ENCODE results near the gene ARHGEF16.

The ARHGEF16 gene

GRCh38 chr1:3479511-3480368 lies 25.3 kb downstream of the ARHGEF16 start:
- H3K9me3 ChIP-seq (ENCODE audit: control insufficient read depth, insufficient read depth, low read length): no peaks in the 10 kb centered on the region
- H3K27ac ChIP-seq (ENCODE audit: low read depth, low read length): no peak overlapping the region
- H3K27me3 ChIP-seq (ENCODE audit: control insufficient read depth, insufficient read depth, low read length): no peaks in the 10 kb centered on the region
- H3K4me3 ChIP-seq (ENCODE audit: low read depth, low read length): no peak overlapping the region
- H3K9ac ChIP-seq (ENCODE audit: low read depth, low read length): no peak overlapping the region
- H3K36me3 ChIP-seq (ENCODE audit: control insufficient read depth, insufficient read depth, low read length): peaks cover 25% of the 10 kb centered on the region
- no peaks in the 10 kb centered on the region for H3K4me1 ChIP-seq (ENCODE audit: control insufficient read depth, insufficient read depth, low read length)

GRCh38 chr1:3480369-3480719 lies 25.9 kb downstream of the ARHGEF16 start:
- Histone ChIP-seq H3K4me1 (ENCODE audit: control insufficient read depth, insufficient read depth, low read length) (no peaks in the 10 kb centered on the region), H3K9me3 (ENCODE audit: control insufficient read depth, insufficient read depth, low read length) (no peaks in the 10 kb centered on the region), H3K27ac (ENCODE audit: low read depth, low read length) (no peak overlapping the region), H3K27me3 (ENCODE audit: control insufficient read depth, insufficient read depth, low read length) (no peaks in the 10 kb centered on the region), H3K36me3 (ENCODE audit: control insufficient read depth, insufficient read depth, low read length) (peaks cover 25% of the 10 kb centered on the region), H3K9ac (ENCODE audit: low read depth, low read length) (no peak overlapping the region), H3K4me3 (ENCODE audit: low read depth, low read length) (no peak overlapping the region)

GRCh38 chr1:3481046-3481445 lies 26.6 kb downstream of the ARHGEF16 start:
- Histone ChIP-seq H3K27me3 (ENCODE audit: control insufficient read depth, insufficient read depth, low read length) (no peaks in the 10 kb centered on the region), H3K27ac (ENCODE audit: low read depth, low read length) (no peak overlapping the region), H3K4me1 (ENCODE audit: control insufficient read depth, insufficient read depth, low read length) (no peaks in the 10 kb centered on the region), H3K9ac (ENCODE audit: low read depth, low read length) (no peak overlapping the region), H3K9me3 (ENCODE audit: control insufficient read depth, insufficient read depth, low read length) (no peaks in the 10 kb centered on the region), H3K36me3 (ENCODE audit: control insufficient read depth, insufficient read depth, low read length) (peaks cover 21% of the 10 kb centered on the region), H3K4me3 (ENCODE audit: low read depth, low read length) (no peak overlapping the region)

GRCh38 chr1:3481836-3482375 lies 27.4 kb downstream of the ARHGEF16 start:
- Histone ChIP-seq H3K4me3 (ENCODE audit: low read depth, low read length) (no peak overlapping the region), H3K9ac (ENCODE audit: low read depth, low read length) (no peak overlapping the region), H3K4me1 (ENCODE audit: control insufficient read depth, insufficient read depth, low read length) (no peaks in the 10 kb centered on the region)

GRCh38 chr1:3482378-3482849 lies 27.9 kb downstream of the ARHGEF16 start:
- Histone ChIP-seq H3K4me3 (ENCODE audit: low read depth, low read length) (no peak overlapping the region), H3K27me3 (ENCODE audit: control insufficient read depth, insufficient read depth, low read length) (no peaks in the 10 kb centered on the region), H3K36me3 (ENCODE audit: control insufficient read depth, insufficient read depth, low read length) (peaks cover 20% of the 10 kb centered on the region), H3K9ac (ENCODE audit: low read depth, low read length) (no peak overlapping the region), H3K4me1 (ENCODE audit: control insufficient read depth, insufficient read depth, low read length) (no peaks in the 10 kb centered on the region), H3K27ac (ENCODE audit: low read depth, low read length) (no peak overlapping the region), H3K9me3 (ENCODE audit: control insufficient read depth, insufficient read depth, low read length) (no peaks in the 10 kb centered on the region)

More at GRCh38 chr1:3481836-3482375, 27.4 kb downstream of the ARHGEF16 start:
- H3K9me3 ChIP-seq (ENCODE audit: control insufficient read depth, insufficient read depth, low read length): no peaks in the 10 kb centered on the region
- no peak overlapping the region for H3K27ac ChIP-seq (ENCODE audit: low read depth, low read length)
- peaks cover 20% of the 10 kb centered on the region for H3K36me3 ChIP-seq (ENCODE audit: control insufficient read depth, insufficient read depth, low read length)
- H3K27me3 ChIP-seq (ENCODE audit: control insufficient read depth, insufficient read depth, low read length): no peaks in the 10 kb centered on the region

GRCh38 chr1:3483380-3483779 lies 28.9 kb downstream of the ARHGEF16 start:
- Histone ChIP-seq H3K9me3 (ENCODE audit: control insufficient read depth, insufficient read depth, low read length) (no peaks in the 10 kb centered on the region; the same call in 1 of the 2 replicates), H3K4me1 (ENCODE audit: control insufficient read depth, insufficient read depth, low read length) (no peaks in the 10 kb centered on the region), H3K4me3 (ENCODE audit: low read depth, low read length) (no peak overlapping the region), H3K27me3 (ENCODE audit: control insufficient read depth, insufficient read depth, low read length) (no peaks in the 10 kb centered on the region), H3K27ac (ENCODE audit: low read depth, low read length) (no peak overlapping the region), H3K9ac (ENCODE audit: low read depth, low read length) (no peak overlapping the region), H3K36me3 (ENCODE audit: control insufficient read depth, insufficient read depth, low read length) (peaks cover 13% of the 10 kb centered on the region)

GRCh38 chr1:3483801-3484444 lies 29.5 kb downstream of the ARHGEF16 start:
- peaks cover 11% of the 10 kb centered on the region for H3K36me3 ChIP-seq (ENCODE audit: control insufficient read depth, insufficient read depth, low read length)
- H3K27me3 ChIP-seq (ENCODE audit: control insufficient read depth, insufficient read depth, low read length): no peaks in the 10 kb centered on the region
- no peak overlapping the region for H3K27ac ChIP-seq (ENCODE audit: low read depth, low read length)
- no peak overlapping the region for H3K9ac ChIP-seq (ENCODE audit: low read depth, low read length)
- no peak overlapping the region for H3K4me3 ChIP-seq (ENCODE audit: low read depth, low read length)
- no peaks in the 10 kb centered on the region for H3K4me1 ChIP-seq (ENCODE audit: control insufficient read depth, insufficient read depth, low read length)
- H3K9me3 ChIP-seq (ENCODE audit: control insufficient read depth, insufficient read depth, low read length): peaks cover 5% of the 10 kb centered on the region; the same call in 1 of the 2 replicates

- Histone ChIP-seq H3K9ac (ENCODE audit: low read depth, low read length) (no peak overlapping the region), H3K27me3 (ENCODE audit: control insufficient read depth, insufficient read depth, low read length) (no peaks in the 10 kb centered on the region), H3K36me3 (ENCODE audit: control insufficient read depth, insufficient read depth, low read length) (peaks cover 4% of the 10 kb centered on the region; the same call in 1 of the 2 replicates), H3K4me1 (ENCODE audit: control insufficient read depth, insufficient read depth, low read length) (no peaks in the 10 kb centered on the region), H3K4me3 (ENCODE audit: low read depth, low read length) (no peak overlapping the region), H3K9me3 (ENCODE audit: control insufficient read depth, insufficient read depth, low read length) (peaks cover 6% of the 10 kb centered on the region; the same call in 1 of the 2 replicates), H3K27ac (ENCODE audit: low read depth, low read length) (no peak overlapping the region)
Observed at GRCh38 chr1:3485016-3485415, 30.6 kb downstream of the ARHGEF16 start.

- Histone ChIP-seq H3K36me3 (ENCODE audit: control insufficient read depth, insufficient read depth, low read length) (no peaks in the 10 kb centered on the region), H3K27me3 (ENCODE audit: control insufficient read depth, insufficient read depth, low read length) (no peaks in the 10 kb centered on the region), H3K27ac (ENCODE audit: low read depth, low read length) (no peak overlapping the region), H3K9ac (ENCODE audit: low read depth, low read length) (no peak overlapping the region), H3K4me1 (ENCODE audit: control insufficient read depth, insufficient read depth, low read length) (no peaks in the 10 kb centered on the region), H3K4me3 (ENCODE audit: low read depth, low read length) (no peak overlapping the region), H3K9me3 (ENCODE audit: control insufficient read depth, insufficient read depth, low read length) (peaks cover 6% of the 10 kb centered on the region; the same call in 1 of the 2 replicates)
Observed at GRCh38 chr1:3488432-3488831, 34.0 kb downstream of the ARHGEF16 start.

- H3K36me3 ChIP-seq (ENCODE audit: control insufficient read depth, insufficient read depth, low read length): no peaks in the 10 kb centered on the region
- no peaks in the 10 kb centered on the region for H3K27me3 ChIP-seq (ENCODE audit: control insufficient read depth, insufficient read depth, low read length)
- H3K4me3 ChIP-seq (ENCODE audit: low read depth, low read length): no peak overlapping the region
- peaks cover 6% of the 10 kb centered on the region; the same call in 1 of the 2 replicates for H3K9me3 ChIP-seq (ENCODE audit: control insufficient read depth, insufficient read depth, low read length)
- no peak overlapping the region for H3K9ac ChIP-seq (ENCODE audit: low read depth, low read length)
- no peaks in the 10 kb centered on the region for H3K4me1 ChIP-seq (ENCODE audit: control insufficient read depth, insufficient read depth, low read length)
- no peak overlapping the region for H3K27ac ChIP-seq (ENCODE audit: low read depth, low read length)
Observed at GRCh38 chr1:3490046-3490745, 35.7 kb downstream of the ARHGEF16 start.

Measured in HUES48 (cell line).